IPS DF 19.7 (cell line): ENCODE measurements around the gene SLC35F4.
"Not testable (repeated sequence)": the region's sequence is repeated elsewhere in the genome, so short reads cannot be mapped to it uniquely, and the experiment has no call there.

ENCODE experiments used
- DNase-seq: peaks from one replicate; pipeline ENCODE4 v3.0.0-alpha.2; 2013; ENCODE audit warnings: low read depth, low spot score

The SLC35F4 gene

GRCh38 chr14:57725399-57726077, 140.4 kb downstream of the SLC35F4 start:
- no peak for DNase-seq

GRCh38 chr14:57722141-57722540, 143.8 kb downstream of the SLC35F4 start:
- DNase-seq, result not testable (repeated sequence)

GRCh38 chr14:57714487-57714931, 151.4 kb downstream of the SLC35F4 start:
- peak; percentile 61 for DNase-seq

- DNase-seq, result no peak
These were observed 153.2 kb downstream of the SLC35F4 start for GRCh38 chr14:57712698-57713097.

GRCh38 chr14:57712102-57712501, 153.8 kb downstream of the SLC35F4 start:
- no peak for DNase-seq

GRCh38 chr14:57709909-57710308, 156.0 kb downstream of the SLC35F4 start:
- DNase-seq, result no peak

GRCh38 chr14:57709086-57709485, 156.8 kb downstream of the SLC35F4 start:
- DNase-seq, result not testable (repeated sequence)

GRCh38 chr14:57707219-57707618, 158.7 kb downstream of the SLC35F4 start:
- no peak for DNase-seq

- no peak for DNase-seq
These were observed 161.1 kb downstream of the SLC35F4 start for GRCh38 chr14:57704763-57705162.

- DNase-seq, result no peak
These were observed 165.9 kb downstream of the SLC35F4 start for GRCh38 chr14:57699947-57700346.

GRCh38 chr14:57692671-57693070, 173.2 kb downstream of the SLC35F4 start:
- DNase-seq, result no peak

GRCh38 chr14:57687416-57687815, 178.5 kb downstream of the SLC35F4 start:
- no peak for DNase-seq

- DNase-seq, result no peak
These were observed 179.6 kb downstream of the SLC35F4 start for GRCh38 chr14:57686304-57686703.

GRCh38 chr14:57671021-57671420, 194.9 kb downstream of the SLC35F4 start:
- no peak for DNase-seq

- DNase-seq, result no peak
These were observed 205.7 kb downstream of the SLC35F4 start for GRCh38 chr14:57660208-57660607.

- no peak for DNase-seq
These were observed 206.8 kb downstream of the SLC35F4 start for GRCh38 chr14:57659052-57659451.

- DNase-seq, result no peak
These were observed 208.4 kb downstream of the SLC35F4 start for GRCh38 chr14:57657487-57657886.

GRCh38 chr14:57656853-57657252, 209.0 kb downstream of the SLC35F4 start:
- no peak for DNase-seq

- no peak for DNase-seq
These were observed 213.1 kb downstream of the SLC35F4 start for GRCh38 chr14:57652769-57653168.

- DNase-seq, result no peak
These were observed 224.1 kb downstream of the SLC35F4 start for GRCh38 chr14:57641776-57642175.

- no peak for DNase-seq
These were observed 225.9 kb downstream of the SLC35F4 start for GRCh38 chr14:57640036-57640435.

- no peak for DNase-seq
These were observed 228.0 kb downstream of the SLC35F4 start for GRCh38 chr14:57637901-57638300.

- no peak for DNase-seq
These were observed 231.6 kb downstream of the SLC35F4 start for GRCh38 chr14:57634335-57634734.

- no peak for DNase-seq
These were observed 233.2 kb downstream of the SLC35F4 start for GRCh38 chr14:57632649-57633048.
